DND-41 (cell line): ENCODE measurements around the gene PLA2G2D.

Source experiments
- CTCF ChIP-seq: IDR thresholded peaks from 2 replicates; pipeline ENCODE4 v1.5.1; 2012; ENCODE audit warnings: borderline replicate concordance, low read length, moderate library complexity, mild to moderate bottlenecking; ENCODE audit not compliant: poor library complexity, severe bottlenecking; ENCODE audit errors: extremely low read depth
- EZH2 ChIP-seq: IDR thresholded peaks from 3 replicates; pipeline ENCODE4 v1.6.1; 2012; ENCODE audit warnings: borderline replicate concordance, low read depth, mild to moderate bottlenecking, moderate library complexity, low read length, inconsistent platforms; ENCODE audit not compliant: severe bottlenecking

- no peak for TF ChIP-seq CTCF
- TF ChIP-seq EZH2 = no peak
Measured at GRCh38 chr1:20109223-20109856, 10.0 kb downstream of the PLA2G2D start.
